Measurements from ENCODE around the gene SHANK3.
"Not testable (repeated sequence)": the region's sequence is repeated elsewhere in the genome, so short reads cannot be mapped to it uniquely, and the experiment has no call there.

The SHANK3 gene

GRCh38 chr22:50672471-50673230 is at the start of gene SHANK3:
TSS of gene SHANK3 (plus strand) at chr22:50672823.
- DNase-seq: peak in 2 of 10 donors; percentile 44 to 69
- intact Hi-C loops (cut with DNase I): no loop called here

DNA sequence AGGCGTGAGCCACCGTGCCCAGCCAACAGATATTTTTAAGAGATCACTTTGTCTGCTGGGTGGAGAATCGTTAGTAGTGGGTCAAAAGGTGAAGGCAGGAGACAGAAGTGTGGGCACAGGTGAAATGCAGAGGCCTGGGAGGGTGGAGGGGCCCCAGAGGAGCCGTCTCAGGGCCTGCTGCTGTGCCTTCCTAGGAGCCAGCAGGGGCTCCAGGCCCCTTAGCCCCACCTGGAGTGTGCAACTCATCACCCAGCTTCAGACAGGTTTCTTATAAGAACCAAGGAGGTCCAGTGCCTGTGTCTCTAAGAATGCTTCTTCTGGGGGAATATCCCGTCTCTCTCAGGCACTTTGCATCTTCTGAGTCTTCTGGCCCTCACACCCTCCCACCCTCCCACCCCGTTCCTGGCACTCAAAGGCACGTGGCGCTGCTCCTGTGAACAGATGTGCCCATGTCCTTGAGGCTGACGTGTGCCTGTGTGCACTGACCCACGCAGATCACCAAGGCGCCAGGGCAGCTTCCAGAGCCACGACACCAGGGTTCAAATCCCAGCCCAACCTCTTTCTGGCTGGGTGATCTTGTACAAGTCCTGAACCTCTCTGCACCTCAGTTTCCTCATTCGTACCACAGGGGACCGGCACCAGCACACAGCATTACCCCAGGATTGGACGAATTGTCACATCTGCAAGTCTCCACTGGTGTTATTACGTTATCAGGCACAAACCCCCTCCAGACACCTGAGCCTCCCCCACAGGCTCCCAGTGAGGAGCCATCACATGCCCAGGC is 48.1 kb upstream of the SHANK3 start:
- intact Hi-C loops (cut with DNase I): loop anchor here (5.0 kb wide), 2 partner anchors 42 to 73 kb away; partner anchors contain the start of gene CHKB
- DNase-seq: peak in 2 of 10 donors; percentile 55 to 56

DNA sequence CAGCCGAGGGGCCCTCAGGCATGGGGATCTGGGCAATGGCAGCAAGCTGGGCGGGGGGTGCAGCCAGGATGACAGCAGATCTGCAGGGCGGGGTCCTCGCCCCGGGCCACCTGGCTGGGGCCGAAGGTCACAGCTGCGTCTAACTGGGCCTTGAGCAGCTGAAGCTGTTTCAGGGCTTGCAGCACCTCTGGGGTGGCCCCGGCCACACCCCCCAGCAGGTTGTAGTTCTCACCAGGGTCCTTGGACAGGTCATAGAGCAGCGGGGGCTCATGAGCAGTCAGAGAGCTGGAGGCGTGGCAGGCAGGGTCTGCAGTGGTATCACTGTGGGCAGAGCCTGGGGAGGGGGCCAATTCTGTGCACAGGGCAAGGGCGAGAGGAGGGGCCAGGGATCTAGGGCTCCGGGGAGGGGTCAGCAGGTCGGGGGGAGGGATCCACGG is 47.5 kb upstream of the SHANK3 start:
- peak in 1 of 10 donors; percentile 46 for DNase-seq
- intact Hi-C loops (cut with DNase I): loop anchor here (5.0 kb wide), 1 partner anchor 72 kb away; no protein-coding TSS in a partner anchor

- intact Hi-C loops (cut with DNase I): loop anchor here (5.0 kb wide), 1 partner anchor 72 kb away; no protein-coding TSS in a partner anchor
Measured at GRCh38 chr22:50625568-50626313, 46.9 kb upstream of the SHANK3 start.

DNA sequence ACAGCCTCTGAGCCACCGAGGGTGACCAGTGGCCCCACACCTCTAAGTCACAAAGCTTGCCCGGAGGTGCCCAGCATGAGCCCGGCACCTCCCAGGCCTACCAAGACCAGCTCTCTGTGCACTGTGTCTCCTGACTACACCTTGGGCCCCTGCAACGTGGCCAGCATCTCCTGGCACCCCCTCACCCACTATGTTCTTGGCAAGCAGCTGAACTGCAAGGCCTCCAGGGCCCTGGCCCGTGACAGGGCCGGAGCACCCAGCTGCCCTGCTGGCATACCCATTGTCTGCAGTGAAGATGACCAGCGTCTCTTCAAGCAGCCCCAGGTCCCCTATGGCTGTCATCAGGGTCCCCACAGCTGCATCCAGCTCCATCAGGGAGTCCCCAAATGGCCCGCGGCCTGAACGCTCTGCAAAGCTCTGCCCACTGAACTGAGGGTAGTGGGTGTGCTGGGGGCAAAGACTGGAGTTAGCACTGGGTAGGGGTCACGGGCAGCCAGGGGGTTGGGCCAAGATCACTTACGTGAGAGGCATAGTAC is 46.2 kb upstream of the SHANK3 start:
- intact Hi-C loops (cut with DNase I): loop anchor here (5.0 kb wide), 1 partner anchor 71 kb away; no protein-coding TSS in a partner anchor
- DNase-seq: no peak

More at GRCh38 chr22:50625568-50626313, 46.9 kb upstream of the SHANK3 start:
- DNase-seq: peak in 1 of 10 donors; percentile 59

GRCh38 chr22:50626850-50627641 is 45.6 kb upstream of the SHANK3 start:
- intact Hi-C loops (cut with DNase I): loop anchor here (5.0 kb wide), 1 partner anchor 70 kb away; no protein-coding TSS in a partner anchor
- peak in 1 of 10 donors; percentile 71 for DNase-seq

GRCh38 chr22:50627642-50628542 is 44.7 kb upstream of the SHANK3 start, which contains the start of gene ARSA:
TSS of gene ARSA (minus strand) at chr22:50628152. CDS start at chr22:50627779, 373 bp downstream.
- peak; percentile 63 to 97 (median 78) for DNase-seq
- intact Hi-C loops (cut with DNase I): loop anchor here (5.0 kb wide), 1 partner anchor 69 kb away; no protein-coding TSS in a partner anchor

GRCh38 chr22:50628543-50629134 is 44.0 kb upstream of the SHANK3 start:
- DNase-seq: no peak
- intact Hi-C loops (cut with DNase I): loop anchor here (5.0 kb wide), 1 partner anchor 69 kb away; no protein-coding TSS in a partner anchor

GRCh38 chr22:50630376-50630775 is 42.2 kb upstream of the SHANK3 start:
- DNase-seq: no peak
- intact Hi-C loops (cut with DNase I): no loop called here

GRCh38 chr22:50633086-50633485 is 39.5 kb upstream of the SHANK3 start:
- intact Hi-C loops (cut with DNase I): no loop called here
- no peak for DNase-seq

DNA sequence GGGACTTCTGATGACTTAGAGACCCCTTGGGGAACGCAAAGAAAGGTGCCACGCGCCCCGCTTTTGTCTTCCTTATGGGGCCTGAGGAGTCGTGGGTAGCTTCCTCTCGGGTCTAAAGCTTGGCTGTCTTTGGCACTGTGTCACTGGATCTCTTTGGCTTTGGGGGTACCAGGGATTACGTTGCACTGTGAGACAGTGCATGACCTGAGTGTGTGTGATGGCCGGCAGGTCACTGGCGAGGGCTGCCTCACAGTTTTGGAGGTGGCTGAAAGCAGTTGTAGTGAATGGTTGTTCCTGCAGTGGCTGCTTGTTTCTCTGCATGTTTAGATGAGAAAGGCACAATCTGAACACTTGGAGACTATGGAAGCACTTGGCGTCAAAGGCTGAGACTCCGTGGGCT is 38.9 kb upstream of the SHANK3 start:
- no peak for DNase-seq
- intact Hi-C loops (cut with DNase I): no loop called here

GRCh38 chr22:50635591-50635990 is 37.0 kb upstream of the SHANK3 start:
- DNase-seq: no peak
- intact Hi-C loops (cut with DNase I): no loop called here

- DNase-seq; intact Hi-C loops (cut with DNase I): not testable (repeated sequence)
Measured at GRCh38 chr22:50640296-50640695, 32.3 kb upstream of the SHANK3 start.

GRCh38 chr22:50640857-50641647 is 31.6 kb upstream of the SHANK3 start:
- DNase-seq: no peak
- intact Hi-C loops (cut with DNase I): no loop called here

GRCh38 chr22:50641696-50642607 is 30.7 kb upstream of the SHANK3 start:
- intact Hi-C loops (cut with DNase I): no loop called here
- DNase-seq: peak in 8 of 10 donors; percentile 29 to 90 (median 44)

Data from posterior cingulate gyrus (tissue), 11 donors.